ENCODE results near the gene WLS.
A peak's percentile ranks its signal among the peaks of the same experiment; 100 is the strongest.
"Not testable (repeated sequence)": the region's sequence is repeated elsewhere in the genome, so short reads cannot be mapped to it uniquely, and the experiment has no call there.

WLS gene

DNA sequence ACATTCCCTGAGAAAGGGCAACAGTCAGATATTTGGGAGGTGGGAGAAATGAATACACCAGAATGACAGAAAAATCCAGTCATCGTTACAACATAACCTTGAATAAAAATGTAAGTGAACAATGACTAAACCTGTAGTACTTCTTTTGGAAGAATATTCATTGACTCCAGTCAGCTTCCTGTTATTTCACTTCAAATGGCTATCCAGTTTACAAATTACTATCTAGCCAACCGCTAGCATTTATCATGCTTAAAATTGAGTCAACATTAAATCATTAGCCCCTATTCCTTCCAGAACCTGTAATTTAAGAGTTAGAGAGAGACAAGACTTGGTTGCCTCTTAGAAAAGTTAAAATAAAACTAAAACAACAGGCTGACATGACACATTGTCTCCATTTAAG lies 33.6 kb downstream of the WLS start:
- no peak for DNase-seq (ENCODE audit: low spot score)

DNA sequence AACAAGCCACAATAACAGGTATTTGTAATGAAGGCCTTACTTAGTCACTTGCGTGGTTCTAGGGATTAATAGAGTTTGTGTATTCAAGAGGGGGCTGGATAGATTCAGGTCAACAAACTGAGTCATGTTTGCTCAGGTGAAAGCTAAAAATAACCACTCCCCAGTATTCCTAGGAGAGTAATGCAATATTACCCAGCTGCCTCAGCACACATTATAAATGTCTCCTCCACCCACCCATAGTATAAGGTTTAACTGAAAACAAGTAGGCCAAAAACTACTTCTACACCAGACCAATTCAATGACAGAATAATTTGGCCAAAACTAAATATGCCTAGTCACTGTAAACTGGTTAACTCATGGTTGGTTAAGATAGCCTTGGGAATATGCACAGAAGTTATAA lies 34.4 kb downstream of the WLS start:
- DNase-seq (ENCODE audit: low spot score): peak; percentile 8

DNA sequence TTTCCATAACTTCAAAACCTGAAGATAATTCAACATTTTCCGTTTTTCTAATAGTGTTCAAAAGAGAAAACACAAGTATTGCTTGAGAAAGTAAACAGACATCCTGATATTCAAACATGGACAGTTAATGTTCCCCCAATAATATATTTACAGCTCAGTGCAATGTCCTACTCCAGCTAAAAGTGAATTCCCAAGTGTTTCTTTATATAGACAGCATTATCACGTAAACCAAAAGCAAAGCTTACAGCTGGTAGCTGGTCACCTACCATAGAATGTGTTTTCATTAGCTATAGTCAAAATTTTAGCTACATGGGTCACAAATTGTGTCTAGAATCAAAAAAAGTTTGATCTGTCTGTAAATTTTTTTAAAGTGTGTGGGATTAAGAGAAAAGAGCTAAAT lies 34.9 kb downstream of the WLS start:
- no peak for DNase-seq (ENCODE audit: low spot score)

DNA sequence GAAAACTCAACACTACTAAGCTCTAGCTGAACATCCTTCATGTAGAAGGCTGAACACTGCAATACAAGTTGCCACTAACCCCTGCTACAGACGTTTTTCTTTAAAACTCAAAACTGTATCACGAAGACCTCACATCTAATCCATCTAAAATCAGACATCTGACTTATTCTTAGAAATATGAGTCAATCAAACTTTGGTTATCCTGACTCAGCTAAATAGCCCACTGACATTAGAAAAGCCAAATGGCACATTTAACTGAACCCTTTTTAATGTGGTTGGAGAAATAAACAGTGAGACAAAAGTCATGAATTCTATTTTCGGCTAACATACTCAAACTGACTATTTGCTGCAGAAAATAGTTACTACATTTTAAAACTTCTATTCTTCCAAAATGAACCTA lies 35.6 kb downstream of the WLS start:
- no peak for DNase-seq (ENCODE audit: low spot score)

DNA sequence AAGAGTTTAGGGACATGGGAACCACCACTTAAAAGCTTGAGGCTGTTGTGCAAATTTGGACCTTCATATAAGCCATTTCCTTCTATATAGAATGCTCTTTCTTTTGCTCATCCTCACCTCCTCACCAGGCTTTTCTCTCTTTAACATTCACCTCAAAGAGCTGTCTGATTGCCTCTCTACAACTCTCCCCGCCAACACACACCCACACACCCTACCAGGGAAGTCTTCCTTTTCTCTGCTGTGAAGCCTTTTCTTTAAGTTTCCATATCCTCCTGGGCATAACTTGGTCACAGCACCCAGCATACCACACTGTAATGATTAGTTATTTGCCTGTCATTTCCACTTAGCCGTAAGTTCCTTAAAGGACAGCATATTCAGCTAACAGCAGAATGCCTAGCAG lies 40.6 kb downstream of the WLS start:
- DNase-seq (ENCODE audit: low spot score): no peak

DNA sequence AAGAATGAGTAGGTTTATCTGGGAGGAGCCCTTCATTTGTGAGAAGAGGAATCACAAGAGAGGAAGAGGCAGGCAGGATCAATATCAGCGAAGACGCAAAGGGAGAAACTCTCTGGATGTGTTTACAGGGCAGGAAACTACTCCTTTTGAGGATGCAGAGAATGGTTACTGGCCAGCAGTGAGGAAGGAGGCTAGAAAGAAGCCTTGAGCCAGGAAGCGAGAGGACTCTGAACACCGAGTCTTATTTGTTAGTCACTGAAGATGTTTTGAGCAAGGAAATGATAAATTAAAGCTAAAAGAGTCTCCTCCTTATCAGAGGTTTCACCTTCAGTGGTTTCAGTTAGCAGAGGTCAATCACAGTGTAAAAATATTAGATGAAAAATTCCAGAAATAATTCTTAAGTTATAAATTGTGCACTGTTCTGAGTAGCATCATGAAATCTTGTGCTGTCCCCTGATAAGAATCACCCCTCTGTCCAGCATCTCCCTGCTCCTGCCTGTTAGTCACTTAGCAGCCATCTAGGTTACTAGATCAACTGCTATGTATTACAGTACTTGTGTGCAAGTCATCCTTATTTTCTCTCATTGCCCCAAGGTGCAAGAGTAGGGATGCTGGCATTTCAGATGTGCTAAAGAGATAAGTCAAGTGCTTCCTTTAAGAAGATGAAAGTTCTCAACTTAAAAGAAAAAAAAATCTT lies 43.5 kb downstream of the WLS start:
- no peak for DNase-seq (ENCODE audit: low spot score)

DNA sequence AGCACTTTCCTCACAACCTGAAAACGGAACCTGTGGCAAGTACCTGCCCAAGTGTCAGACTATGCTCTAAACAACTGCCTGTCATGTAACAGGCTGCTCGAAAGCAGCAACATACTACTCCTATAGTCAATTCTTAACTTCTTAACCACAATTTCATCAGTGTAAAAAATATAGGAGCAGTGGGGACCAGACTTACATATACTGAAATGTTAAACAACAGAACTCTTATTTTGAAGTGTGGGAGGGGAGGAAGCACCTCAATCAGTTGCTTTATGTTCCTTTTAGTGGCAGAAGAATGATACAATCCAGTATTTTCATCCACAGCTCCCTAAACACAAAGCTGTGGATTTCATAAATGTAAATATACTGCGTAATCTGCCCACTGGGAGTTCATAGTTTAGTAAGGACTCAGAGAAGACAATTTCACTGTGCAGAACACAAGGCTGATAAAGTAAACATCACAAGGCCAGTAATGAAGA lies 44.2 kb downstream of the WLS start:
- DNase-seq (ENCODE audit: low spot score): no peak

DNA sequence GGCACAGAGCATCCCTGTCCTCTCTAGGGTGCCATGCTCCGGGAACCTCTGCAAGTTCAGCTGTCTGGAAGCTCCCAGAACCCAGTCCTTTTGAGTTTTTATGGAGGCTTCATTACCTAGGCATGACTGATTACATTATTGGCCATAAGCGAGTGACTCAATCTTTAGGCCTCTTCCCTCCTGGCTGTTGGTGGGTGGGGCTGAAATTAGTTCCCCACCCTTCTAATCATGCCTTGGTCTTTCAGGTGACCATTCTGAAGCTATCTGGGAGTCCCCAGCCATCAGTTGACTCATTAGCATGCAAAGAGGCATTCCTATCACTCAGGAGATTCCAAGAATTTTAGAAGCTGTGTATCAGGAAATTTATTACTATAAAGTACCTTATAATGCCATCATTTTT lies 46.6 kb downstream of the WLS start:
- no peak for DNase-seq (ENCODE audit: low spot score)

DNA sequence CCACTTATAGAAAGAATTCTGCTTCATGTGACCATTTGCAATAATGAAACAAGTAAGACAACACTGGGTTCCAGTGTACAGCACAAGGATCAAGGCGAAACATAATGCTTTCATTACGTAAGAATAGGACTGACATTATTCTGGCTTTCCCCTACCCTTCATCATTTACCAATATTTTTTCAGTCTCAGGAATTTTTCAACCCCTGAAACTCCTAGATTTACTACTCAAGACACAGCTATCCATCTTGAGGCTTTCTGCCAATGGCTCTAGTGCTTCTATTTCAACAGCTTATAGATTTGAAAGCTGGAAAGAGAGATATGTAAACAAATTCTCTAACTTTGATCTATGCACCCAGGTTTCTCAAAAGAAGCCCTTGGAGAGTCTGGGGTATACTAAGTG lies 48.4 kb downstream of the WLS start:
- no peak for DNase-seq (ENCODE audit: low spot score)

DNA sequence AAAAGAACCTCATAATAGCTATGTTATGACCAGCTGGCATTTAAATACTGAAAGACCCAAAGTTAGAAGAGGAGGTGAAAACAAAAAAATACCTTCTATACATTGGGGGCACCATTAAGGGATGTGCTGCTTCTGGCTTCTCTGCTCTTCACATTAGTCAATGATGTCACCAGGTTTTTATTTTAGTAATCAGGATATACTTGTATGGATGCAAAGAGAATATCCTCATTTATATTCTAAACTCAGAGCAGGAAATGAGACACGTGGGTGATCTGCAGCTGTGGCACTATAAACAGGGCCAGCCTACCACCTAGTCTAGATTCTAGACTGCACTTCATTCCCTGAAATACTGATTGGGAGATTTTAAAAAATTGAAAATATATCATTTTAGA lies 51.2 kb downstream of the WLS start:
- no peak for DNase-seq (ENCODE audit: low spot score)

DNA sequence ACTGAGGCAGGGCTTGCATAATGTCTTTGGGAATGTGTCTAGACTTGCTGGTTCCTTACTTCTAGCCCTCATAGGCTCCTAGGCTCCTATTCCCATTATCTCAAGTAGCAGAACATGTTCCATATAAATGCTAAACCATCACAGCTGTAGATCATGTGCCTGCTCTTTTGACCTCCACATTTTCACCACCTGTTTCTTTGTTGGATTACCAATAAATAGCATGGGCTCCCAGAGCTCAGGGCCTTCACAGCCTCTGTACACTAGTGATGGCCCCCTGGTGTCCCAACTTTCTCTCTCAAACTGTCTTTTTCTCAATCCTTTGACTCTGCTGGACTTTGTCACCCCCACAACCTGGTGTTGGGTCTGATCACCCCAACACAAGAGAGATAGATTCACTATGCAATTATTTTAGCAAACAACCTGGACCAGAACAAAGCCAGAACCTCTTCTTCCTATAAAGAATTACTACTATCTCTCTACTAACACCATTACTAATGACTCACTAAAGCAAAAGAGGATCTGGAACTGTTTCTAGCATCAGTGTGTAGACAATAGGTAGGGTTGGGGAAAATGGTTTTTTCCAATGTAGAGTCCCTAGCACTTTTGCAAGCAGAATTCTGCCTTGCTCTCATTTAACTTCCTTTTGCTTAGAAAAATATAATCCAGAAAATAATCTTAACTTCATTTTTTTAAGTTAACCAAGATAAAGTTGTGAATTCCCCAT lies 51.7 kb downstream of the WLS start:
- no peak for DNase-seq (ENCODE audit: low spot score)

DNA sequence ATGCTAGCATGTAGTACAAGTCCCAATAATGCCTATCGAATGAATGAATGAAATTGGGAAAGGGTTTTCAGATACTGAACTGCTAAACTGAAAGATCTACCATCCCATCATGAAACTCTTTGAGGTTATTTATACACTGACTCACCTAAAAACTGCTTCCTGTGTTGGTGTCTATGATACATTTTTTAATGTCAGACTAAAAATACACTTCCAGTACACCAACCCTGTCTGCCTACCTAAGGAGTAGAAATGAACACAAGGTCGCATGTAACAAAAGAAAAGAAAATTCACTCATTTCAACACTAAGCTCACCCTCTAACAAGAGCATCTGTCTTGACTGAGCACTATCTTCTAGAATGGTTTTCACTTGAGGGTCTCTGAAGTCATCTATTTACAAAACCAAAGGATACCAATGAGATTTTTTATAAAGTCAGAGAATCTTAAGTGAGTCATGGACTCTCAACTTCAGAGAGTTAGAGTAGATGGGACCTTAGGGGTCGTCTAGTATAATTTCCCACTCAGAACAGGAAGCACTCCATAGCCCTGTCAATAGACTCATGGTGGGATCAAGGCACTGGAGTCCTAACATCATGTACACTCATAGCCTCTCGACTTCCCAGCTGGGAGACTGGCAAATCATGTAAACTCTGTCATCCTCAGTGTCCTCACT lies 53.4 kb downstream of the WLS start:
- no peak for DNase-seq (ENCODE audit: low spot score)

DNA sequence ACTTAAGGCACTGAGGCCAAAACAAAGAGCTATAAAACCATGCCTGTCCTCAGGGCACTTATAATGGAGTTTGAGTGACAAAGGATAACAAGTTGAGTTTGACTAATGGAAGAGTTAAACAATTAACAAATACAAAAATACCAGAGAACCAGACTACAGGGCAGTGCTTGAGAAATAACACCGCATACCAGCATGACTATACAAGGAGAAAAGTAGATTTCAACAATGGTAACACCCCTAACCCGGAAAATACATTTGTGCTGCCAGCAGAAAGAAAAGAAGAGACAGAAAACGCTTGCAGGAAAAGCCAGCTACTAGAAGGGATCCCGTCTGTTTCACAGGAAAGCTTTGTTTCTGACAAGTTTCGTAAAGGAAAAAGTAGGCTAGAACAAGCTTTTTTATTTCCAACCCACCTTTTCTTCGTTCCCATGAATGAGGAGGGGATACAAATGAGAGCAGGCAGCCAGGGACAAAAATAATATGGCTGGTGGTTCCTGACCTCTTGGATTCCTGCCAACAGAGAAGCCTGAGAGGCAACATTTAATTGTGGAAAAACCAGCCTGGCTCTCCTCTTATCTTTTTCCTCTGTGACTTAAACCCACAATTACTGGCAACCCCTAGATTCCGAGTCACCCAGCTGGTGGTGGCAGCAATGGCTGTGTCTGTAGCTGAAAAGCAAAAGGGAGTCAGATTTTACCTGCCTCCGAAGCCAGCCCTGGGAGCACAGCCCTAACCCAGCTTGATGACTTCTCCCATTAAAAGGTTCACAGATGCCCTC lies 56.5 kb downstream of the WLS start:
- no peak for DNase-seq (ENCODE audit: low spot score)

DNA sequence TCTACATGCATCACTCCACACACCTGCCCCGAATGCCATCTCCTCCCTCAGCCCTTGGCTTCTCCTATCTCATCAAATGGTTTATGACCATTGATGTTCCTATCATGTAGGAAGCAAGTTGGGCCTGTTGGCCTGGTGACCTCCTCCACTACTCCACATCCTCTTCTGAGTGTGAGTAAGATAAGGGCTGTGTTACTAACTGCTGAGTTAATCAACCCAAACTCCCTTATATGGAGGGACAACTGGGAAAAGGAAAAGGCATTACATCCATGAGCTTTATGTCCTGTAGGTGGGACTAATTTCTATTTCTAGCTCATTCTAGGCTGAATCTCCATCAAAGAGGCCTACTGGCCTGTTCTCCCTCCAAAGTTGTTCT lies 57.6 kb downstream of the WLS start:
- DNase-seq (ENCODE audit: low spot score): no peak

DNA sequence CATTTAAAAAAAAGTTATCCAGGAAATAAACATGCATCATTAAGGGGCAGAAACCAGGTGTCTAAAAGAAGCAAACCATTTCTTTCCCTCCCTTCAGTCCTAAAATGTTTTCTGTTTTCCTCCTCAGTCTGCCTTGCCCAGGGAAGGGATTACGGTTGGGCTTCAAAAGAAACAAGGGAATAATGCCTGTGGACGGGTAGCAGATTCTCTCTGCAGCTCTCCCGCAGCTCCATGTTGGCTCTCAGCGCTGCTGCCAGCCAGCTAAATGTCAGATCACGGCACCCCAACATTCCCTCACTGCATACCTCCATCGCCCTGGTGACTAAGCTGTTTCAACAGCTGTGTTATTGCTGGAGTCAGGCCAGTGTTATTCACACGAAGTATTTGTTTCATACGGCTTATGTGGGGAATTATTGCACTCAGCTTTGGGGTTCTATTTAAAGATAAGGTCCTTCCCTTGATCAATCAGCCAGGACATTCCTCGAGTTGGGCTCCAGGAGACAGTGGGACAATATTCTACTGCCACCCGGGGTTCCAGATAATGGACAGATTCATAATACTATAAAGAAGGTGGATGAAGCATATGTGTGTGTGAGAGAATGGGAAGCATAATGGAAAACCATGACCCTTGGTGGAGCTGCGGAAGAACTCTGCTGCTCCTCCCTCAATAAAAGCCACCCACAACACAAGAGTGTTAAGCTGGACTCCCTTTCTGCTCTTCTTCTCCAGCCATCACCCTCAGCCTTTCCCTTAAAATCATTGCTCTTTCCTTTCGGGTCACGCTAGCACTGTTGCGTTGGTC lies 58.2 kb downstream of the WLS start:
- DNase-seq (ENCODE audit: low spot score): no peak

DNA sequence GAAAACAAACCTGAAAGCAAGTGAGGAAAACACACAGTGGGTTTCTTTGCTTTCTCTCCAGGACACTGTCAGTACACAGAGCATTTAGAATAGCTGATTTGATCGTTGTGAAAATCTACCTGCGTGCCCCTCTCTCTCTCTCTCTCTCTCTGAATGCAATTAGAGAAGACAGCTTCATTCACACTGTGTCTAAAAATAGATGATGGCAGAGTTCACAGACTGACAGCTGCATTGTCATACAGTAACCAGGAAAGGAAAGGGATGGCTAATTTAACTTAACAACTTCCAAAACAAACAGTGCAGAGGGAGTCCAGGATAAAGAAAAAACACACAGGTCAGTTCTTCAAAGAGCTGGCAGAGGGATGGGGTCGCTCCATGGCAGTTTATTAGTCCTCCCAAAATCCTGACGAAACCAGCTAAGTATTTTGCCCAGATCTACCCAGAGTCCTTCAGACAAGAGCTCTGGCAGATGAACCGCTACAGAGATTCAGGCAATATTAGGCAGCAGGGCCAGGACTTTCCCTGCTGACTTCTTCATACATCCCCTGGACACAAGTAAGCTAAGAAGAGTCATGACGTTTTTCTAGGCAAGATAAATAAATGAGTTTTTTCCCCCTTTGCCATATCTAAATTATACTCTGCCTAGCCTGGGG lies 58.9 kb downstream of the WLS start:
- DNase-seq (ENCODE audit: low spot score): no peak

DNA sequence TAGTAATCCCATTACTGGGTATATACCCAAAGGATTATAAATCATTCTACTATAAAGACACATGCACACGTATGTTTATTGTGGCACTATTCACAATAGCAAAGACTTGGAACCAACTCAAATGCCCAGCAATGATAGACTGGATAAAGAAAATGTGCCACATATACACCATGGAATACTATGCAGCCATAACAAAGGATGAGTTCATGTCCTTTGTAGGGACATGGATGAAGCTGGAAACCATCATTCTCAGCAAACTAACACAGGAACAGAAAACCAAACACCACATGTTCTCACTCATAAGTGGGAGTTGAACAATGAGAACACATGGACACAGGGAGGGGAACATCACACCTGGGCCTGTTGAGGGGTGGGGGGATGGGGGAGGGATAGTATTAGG lies 60.5 kb downstream of the WLS start:
- DNase-seq (ENCODE audit: low spot score): not testable (repeated sequence)

DNA sequence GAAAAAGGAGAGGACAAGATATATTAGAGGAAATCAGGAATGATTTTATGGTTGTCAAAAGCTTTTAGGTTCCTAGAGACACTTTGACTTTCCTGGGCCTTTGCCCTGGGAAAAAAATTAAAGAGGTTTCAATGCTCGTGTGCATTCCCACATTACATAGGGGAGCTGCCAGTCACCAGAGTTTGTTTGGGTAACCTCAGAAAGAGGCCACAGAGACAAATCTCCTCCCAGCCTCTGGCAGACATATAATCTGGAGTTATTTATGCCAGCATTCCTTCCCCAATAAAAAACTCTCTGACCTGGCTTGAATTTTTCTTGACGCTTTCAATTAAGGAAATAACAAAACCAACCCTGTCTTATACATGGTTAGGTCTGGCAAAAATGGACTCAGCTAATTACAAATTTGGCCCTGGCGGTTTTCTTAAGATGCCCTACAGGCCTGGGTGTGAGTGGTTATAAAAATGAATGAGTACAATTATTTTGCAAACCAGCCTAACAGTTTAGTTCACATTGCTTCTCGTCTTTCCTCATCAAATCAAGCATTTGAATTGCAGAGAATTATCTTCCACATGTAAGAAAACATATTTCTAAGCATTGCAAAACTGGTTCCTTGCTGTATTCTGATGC lies 63.7 kb downstream of the WLS start:
- no peak for DNase-seq (ENCODE audit: low spot score)

DNA sequence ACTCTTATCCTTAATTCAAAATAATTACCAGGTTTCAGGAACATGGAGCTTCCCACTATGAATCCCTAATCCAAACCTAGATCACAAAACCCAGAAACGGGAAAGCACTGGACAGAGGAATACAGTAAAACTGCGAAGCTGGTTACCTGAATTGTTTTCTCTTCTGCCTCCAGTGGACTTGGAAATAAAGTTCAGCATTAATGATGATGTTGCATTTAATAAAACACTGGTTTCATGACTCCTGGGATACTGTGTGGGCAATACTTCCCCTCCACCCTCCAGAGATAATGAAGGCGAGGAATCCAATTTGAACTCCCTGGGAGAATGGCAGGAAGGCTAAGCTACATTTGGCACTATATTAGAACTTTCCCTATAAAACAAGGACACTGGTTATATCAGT lies 65.1 kb downstream of the WLS start:
- DNase-seq (ENCODE audit: low spot score): no peak

DNA sequence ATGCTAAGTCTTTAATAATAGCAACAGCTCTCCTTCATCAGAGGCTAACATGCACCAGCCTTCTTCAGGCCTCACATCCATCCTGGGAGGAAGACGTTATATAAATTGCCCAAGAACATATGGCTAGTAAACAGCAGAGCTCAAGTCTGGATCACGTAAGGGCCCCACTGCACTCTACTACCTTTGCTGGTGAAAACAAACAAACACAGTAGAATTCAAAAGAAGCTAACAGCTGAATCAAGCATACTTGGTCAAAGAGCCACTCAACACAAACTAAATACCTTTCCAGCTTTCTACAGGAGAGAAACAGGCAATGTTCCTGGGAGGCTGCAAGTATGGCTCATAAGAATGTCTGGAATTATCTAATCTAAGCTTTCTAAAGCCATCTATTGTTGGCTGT lies 66.0 kb downstream of the WLS start:
- no peak for DNase-seq (ENCODE audit: low spot score)

DNA sequence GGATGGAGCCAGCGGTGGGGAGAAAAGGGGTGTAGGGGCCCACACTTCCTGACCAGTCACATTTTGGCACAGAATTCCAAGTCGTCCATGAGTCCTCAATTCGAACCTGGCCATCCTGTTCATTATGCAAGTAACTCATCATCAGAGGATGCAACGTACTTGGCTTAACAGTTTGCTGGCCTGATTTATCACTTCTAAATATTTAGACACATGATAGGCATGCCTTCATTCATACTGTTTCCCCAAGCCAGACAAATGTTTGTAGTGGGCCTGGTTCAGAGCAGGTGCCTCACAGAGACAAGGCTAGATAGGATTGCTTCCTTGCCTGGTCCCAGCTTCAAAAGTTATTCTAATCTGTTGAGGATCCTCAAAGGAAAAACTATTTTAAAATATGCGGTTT lies 66.7 kb downstream of the WLS start:
- no peak for DNase-seq (ENCODE audit: low spot score)

Data from HuH-7.5 (cell line).